ENCODE measurements around the gene CDH18.

DNA sequence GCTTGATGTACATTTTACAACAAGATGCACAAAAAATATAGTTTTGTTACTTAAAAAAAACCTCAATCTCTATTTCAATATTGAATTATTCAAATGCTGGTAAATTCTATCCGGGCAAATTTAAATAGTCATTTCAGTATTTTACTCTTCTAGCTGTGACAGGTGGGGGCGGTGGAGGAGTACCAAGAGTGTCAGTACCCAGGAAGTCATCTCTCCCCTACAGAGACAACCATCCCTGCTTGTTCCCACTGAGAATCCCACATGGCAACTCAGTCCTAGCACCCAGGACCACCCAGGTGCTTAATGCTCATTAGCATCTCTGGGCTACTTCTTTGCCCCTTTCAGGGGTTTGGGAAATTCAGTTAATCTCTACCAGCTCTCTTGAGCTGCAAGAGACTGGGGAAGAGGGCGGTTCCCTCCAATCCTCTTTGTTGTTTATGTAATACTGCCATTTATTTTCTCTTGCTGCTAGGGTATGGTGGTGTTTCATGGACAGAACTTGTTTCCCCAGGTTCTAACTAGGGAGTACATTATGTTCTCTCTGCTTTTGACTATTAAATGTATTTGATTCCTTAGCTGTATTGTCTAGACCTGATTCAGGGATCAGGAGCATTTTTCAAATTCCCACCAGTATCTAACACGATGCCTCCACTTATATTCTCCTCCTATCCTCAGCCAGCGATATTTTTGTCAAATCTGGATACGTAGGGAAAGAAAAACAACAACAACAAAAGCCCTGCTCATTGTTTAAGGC is 122.5 kb downstream of the CDH18 start:
- TF ChIP-seq, protein P1, sequence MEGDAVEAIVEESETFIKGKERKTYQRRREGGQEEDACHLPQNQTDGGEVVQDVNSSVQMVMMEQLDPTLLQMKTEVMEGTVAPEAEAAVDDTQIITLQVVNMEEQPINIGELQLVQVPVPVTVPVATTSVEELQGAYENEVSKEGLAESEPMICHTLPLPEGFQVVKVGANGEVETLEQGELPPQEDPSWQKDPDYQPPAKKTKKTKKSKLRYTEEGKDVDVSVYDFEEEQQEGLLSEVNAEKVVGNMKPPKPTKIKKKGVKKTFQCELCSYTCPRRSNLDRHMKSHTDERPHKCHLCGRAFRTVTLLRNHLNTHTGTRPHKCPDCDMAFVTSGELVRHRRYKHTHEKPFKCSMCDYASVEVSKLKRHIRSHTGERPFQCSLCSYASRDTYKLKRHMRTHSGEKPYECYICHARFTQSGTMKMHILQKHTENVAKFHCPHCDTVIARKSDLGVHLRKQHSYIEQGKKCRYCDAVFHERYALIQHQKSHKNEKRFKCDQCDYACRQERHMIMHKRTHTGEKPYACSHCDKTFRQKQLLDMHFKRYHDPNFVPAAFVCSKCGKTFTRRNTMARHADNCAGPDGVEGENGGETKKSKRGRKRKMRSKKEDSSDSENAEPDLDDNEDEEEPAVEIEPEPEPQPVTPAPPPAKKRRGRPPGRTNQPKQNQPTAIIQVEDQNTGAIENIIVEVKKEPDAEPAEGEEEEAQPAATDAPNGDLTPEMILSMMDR (IDR thresholded peaks at IDR 0.05): no peak
- TF ChIP-seq POLR2AphosphoS5 (IDR thresholded peaks at IDR 0.05; ENCODE audit: low read depth, low read length): no peak
- TF ChIP-seq, protein P2, sequence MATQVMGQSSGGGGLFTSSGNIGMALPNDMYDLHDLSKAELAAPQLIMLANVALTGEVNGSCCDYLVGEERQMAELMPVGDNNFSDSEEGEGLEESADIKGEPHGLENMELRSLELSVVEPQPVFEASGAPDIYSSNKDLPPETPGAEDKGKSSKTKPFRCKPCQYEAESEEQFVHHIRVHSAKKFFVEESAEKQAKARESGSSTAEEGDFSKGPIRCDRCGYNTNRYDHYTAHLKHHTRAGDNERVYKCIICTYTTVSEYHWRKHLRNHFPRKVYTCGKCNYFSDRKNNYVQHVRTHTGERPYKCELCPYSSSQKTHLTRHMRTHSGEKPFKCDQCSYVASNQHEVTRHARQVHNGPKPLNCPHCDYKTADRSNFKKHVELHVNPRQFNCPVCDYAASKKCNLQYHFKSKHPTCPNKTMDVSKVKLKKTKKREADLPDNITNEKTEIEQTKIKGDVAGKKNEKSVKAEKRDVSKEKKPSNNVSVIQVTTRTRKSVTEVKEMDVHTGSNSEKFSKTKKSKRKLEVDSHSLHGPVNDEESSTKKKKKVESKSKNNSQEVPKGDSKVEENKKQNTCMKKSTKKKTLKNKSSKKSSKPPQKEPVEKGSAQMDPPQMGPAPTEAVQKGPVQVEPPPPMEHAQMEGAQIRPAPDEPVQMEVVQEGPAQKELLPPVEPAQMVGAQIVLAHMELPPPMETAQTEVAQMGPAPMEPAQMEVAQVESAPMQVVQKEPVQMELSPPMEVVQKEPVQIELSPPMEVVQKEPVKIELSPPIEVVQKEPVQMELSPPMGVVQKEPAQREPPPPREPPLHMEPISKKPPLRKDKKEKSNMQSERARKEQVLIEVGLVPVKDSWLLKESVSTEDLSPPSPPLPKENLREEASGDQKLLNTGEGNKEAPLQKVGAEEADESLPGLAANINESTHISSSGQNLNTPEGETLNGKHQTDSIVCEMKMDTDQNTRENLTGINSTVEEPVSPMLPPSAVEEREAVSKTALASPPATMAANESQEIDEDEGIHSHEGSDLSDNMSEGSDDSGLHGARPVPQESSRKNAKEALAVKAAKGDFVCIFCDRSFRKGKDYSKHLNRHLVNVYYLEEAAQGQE (IDR thresholded peaks at IDR 0.05; ENCODE audit: insufficient read depth in 1 of 2, low read depth in 2 of 2, low read length in 1 of 2): no peak
- no peak for TF ChIP-seq SIN3A (IDR thresholded peaks at IDR 0.05; ENCODE audit: borderline replicate concordance, insufficient read depth, low read depth, low read length)
- no peak for TF ChIP-seq TCF7L2 (IDR thresholded peaks at IDR 0.05; ENCODE audit: low read depth, low read length)

All from Panc1 (cell line).